ENCODE results near the gene CBX1. TPM values are rescaled to one million over a fixed set of nuclear protein-coding genes. Genes with fewer than 3 reads are reported as not detected.
"Not testable (repeated sequence)": the region's sequence is repeated elsewhere in the genome, so short reads cannot be mapped to it uniquely, and the experiment has no call there.

The CBX1 gene
- total RNA-seq, 1 experiment from 2014 or later, result 54.5 TPM

GRCh38 chr17:48037036-48037837, 64.0 kb downstream of the CBX1 start, which contains the start of gene COPZ2:
COPZ2 (minus strand) TSS chr17:48037797; CDS start chr17:48037777, 20 bp downstream.
- no peak for DNase-seq (ENCODE audit: low spot score)
- in situ Hi-C loops (cut with HindIII; ENCODE audit: low sequenced_read_pairs), result no loop called here

- no peak for DNase-seq (ENCODE audit: low spot score)
- in situ Hi-C loops (cut with HindIII; ENCODE audit: low sequenced_read_pairs), result no loop called here
Observed at GRCh38 chr17:48036693-48037035, 64.6 kb downstream of the CBX1 start.

GRCh38 chr17:48034734-48035133, 66.5 kb downstream of the CBX1 start:
- in situ Hi-C loops (cut with HindIII; ENCODE audit: low sequenced_read_pairs), result loop anchor here (5.0 kb wide), 1 partner anchor 63 kb away; no protein-coding TSS in a partner anchor
- DNase-seq (ENCODE audit: low spot score), result not testable (repeated sequence)

DNA sequence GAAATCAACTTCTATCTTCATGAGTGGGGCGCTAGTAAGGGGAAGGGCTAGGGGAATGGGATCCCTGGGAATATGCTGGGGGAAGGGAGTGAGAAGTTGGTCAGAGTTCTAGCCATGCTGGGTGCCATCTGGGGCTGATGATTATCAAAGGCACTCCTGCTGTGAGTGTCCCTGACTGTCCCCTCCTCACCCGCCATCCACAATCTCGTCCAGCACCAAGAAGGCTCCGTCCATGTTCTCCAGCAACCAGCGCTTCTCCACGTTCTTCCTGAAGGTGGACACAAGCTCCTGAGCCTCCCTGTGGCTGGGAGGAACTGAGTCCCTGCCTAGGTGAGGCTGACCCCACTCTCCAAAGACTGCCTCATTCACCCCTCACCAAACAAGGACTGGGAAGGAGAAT, 69.3 kb downstream of the CBX1 start:
- in situ Hi-C loops (cut with HindIII; ENCODE audit: low sequenced_read_pairs), result loop anchor here (5.0 kb wide), 1 partner anchor 65 kb away; no protein-coding TSS in a partner anchor
- DNase-seq (ENCODE audit: low spot score), result no peak

GRCh38 chr17:48030531-48030930, 70.7 kb downstream of the CBX1 start:
- DNase-seq (ENCODE audit: low spot score), result no peak
- in situ Hi-C loops (cut with HindIII; ENCODE audit: low sequenced_read_pairs), result loop anchor here (5.0 kb wide), 1 partner anchor 67 kb away; no protein-coding TSS in a partner anchor

- in situ Hi-C loops (cut with HindIII; ENCODE audit: low sequenced_read_pairs), result no loop called here
- DNase-seq (ENCODE audit: low spot score), result no peak
Observed at GRCh38 chr17:48028736-48029135, 72.5 kb downstream of the CBX1 start.

DNA sequence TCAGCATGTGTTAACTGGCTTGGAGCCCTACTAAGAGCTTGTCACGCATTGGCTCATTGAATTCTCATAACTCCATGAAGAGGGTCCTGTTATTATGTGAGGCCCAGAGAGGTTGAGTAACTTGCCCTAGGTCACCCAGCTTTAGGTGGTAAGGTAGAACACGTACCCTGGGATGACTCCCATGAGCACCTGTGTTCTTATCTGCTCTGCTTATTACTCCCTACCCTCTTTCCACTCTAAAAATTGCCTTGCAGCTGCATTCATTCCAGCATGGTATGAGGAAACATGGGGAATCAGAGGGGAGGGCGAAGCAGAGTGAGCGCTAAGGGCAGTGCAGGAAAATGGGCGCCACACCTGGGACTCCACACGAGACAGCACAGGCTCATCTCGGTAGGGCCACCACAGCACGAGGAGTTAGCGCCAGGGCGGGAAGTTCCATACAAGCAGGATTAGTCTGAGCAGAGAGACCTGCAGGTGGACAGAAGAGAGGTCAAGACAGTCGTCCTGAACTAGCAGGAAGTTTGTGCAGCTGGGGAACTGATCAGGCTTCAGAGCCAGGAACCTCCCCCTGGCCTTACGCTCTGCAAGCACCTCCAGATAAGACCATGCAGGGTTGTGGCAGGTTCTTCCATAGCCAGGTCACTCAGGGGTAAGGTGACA, 73.8 kb downstream of the CBX1 start:
- no peak for DNase-seq (ENCODE audit: low spot score)
- in situ Hi-C loops (cut with HindIII; ENCODE audit: low sequenced_read_pairs), result no loop called here

DNA sequence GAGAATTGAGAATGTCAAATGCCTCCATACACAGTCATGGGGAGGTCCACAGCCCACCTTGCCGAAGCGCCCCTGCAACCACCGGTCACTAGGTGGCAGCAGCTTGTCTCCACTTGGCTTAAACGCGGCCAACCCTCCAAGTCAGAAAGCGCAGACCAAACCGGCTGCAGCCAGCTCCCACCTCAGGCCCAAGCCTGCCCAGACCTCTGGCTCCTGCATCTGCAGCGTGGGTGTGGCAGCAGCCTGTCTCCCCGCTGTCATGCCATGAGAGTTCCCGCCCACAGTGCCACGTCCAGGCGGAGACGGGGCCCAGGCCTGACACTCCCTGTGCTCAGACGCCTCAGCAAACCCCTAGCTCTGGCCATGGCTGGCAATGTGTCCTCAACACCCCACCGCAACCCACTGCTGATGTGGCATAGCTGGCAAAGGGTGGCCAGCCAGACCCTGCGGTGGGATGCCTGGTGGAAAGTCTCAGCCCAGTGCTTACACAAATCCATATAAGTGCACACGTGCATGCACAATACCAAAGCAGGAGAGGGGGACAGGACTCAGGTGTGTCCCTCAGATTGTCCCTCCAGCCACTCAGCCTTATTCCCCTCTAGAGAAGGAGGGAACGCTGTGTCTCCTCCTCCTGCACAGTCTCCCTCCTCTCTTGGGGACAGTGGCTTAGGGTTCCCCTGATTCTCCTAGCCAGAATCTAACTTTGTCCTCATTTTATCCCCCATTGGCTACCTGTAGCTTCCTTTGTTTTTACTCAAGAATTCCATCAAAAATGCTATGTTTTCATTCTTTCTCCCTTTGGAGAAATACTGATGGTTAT, 74.6 kb downstream of the CBX1 start:
- in situ Hi-C loops (cut with HindIII; ENCODE audit: low sequenced_read_pairs), result no loop called here
- peak; percentile 77 for DNase-seq (ENCODE audit: low spot score)

- in situ Hi-C loops (cut with HindIII; ENCODE audit: low sequenced_read_pairs), result no loop called here
- no peak for DNase-seq (ENCODE audit: low spot score)
Observed at GRCh38 chr17:48025904-48026501, 75.3 kb downstream of the CBX1 start.

- in situ Hi-C loops (cut with HindIII; ENCODE audit: low sequenced_read_pairs), result no loop called here
- peak; percentile 98 for DNase-seq (ENCODE audit: low spot score)
Observed at GRCh38 chr17:48025040-48025903, 76.0 kb downstream of the CBX1 start.

DNA sequence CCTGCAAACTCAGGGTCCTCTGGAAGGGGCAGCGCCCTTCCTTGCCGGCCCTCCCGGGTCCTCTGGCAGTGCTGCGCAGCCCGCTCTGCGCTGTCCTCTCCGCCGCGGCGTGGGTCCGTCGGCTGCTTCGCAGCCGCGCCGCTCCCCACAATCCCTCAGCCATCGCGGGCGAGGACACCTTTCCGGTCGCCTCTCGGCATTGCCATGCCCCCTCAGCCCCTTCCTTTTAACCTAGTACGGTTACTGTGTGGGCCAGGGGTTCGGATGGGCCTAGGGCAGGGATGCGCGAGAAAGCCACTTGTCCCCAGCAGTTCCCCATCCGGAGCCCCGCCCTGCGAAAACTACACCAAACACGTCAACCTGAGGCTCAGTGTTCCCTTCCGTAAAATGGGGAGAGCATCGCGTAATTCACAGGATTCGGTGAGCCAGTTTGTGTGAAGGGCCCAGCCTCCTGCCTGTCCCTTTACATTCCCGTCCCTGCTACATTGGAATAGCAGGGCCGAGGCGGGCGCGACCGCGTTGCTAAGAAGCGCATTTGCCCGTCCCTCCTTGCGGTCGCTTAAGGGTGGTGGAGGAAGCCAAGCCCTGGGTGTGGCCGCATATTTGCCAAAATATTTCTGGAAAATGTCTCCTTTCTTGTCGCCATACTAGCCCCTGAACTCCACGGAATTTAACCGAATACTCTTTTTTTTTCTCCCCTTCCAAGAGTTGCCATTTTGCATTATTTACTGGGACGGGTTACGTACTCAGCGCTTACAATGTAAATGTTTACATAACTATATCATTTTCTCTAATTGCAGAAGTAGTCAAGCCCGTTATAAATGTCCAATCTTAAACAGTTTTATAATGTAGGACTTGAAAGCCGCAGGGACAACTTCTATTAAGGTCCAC, 76.9 kb downstream of the CBX1 start:
- DNase-seq (ENCODE audit: low spot score), result peak; percentile 37
- in situ Hi-C loops (cut with HindIII; ENCODE audit: low sequenced_read_pairs), result no loop called here

- peak; percentile 85 for DNase-seq (ENCODE audit: low spot score)
- in situ Hi-C loops (cut with HindIII; ENCODE audit: low sequenced_read_pairs), result no loop called here
Observed at GRCh38 chr17:48023400-48024148, 77.7 kb downstream of the CBX1 start.

DNA sequence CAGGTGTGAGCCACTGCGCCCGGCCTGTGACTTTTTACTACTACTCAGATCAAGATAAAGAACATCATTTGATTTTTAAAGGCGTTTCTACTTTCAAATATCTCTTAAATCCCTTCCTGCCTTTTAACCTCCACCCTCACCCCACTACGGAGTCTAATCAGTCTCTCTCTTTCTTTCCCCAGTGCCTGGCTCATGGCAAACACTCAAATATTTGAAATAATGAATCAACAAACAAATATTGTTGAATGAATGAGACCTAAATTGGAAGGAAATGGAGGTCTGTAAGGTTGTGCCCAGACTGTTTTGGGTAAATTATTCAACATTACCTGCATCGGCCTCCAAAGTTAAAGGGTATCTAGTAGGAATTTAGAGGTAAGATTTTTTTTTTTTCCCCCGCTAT, 78.4 kb downstream of the CBX1 start:
- no peak for DNase-seq (ENCODE audit: low spot score)
- in situ Hi-C loops (cut with HindIII; ENCODE audit: low sequenced_read_pairs), result no loop called here

- DNase-seq (ENCODE audit: low spot score), result no peak
- in situ Hi-C loops (cut with HindIII; ENCODE audit: low sequenced_read_pairs), result no loop called here
Observed at GRCh38 chr17:48021934-48022333, 79.3 kb downstream of the CBX1 start.
